ENCODE results near the gene NFS1. TPM values are rescaled to one million over a fixed set of nuclear protein-coding genes. Genes with fewer than 3 reads are reported as not detected.

Gene NFS1
- total and polyA plus RNA-seq, 2 experiments from 2014 or later, result 31.5 to 35.8 TPM

DNA sequence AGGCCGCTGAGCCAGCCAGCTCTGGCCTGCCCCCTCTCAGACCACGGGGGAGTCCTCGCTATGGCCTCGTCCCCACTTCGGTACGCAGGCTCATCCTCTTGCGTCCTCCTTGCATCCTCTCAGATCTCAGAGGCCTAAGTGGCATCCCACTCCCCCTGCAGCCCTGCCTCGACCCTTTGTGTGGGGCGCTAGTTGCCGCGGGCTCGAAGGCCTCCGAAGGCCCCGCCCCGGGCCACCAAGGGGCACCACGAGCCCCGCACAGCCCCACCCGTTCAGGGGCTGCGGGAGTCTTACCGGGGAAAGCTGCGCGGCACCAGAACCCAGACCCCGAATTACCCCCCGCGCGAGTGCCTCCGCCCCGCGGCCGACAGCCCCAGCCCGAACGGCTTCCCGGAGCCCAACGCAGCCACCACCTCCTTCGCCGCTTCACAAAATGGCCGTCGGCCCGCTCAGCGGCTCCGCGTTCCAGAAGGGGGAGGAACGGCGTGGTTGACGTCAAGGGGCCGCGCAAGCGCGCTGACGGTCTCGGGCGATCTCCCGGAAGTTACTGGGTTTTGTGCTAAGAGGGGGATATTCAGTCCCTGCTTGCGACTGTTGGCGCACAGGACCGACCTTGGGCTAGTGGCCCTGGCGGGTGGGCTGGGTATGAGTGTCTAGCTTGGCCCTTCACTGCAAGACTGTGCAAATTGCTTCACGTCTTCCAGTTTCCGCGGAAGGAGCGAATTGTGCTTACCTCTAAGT is 34.5 kb downstream of the NFS1 start, which contains the start of the genes CPNE1 and RBM12:
CPNE1 (minus strand) TSS at position 435 of the 741 bp plus-strand sequence. CDS start 31,977 bp downstream, outside the sequence.
RBM12 (minus strand) TSS at position 435 of the 741 bp plus-strand sequence. CDS start 9,578 bp downstream, outside the sequence.
- H3K36me3 ChIP-seq (ENCODE audit: low read depth), result peaks cover 7% of the 10 kb centered on the region; the same call in 1 of the 2 replicates
- H3K27me3 ChIP-seq (replicated peaks; ENCODE audit: insufficient read depth), result no peaks in the 10 kb centered on the region
- TF ChIP-seq EZH2phosphoT487 (IDR thresholded peaks at IDR 0.05; ENCODE audit: insufficient read depth, low read depth) (no peak), EZH2 (IDR thresholded peaks at IDR 0.05; ENCODE audit: insufficient read depth, poor library complexity, severe bottlenecking) (no peak)
- WGBS, 2 experiments (ENCODE audit: low coverage in 1 of 2, low lambda C conversion rate in 2 of 2, missing lambda C conversion rate in 2 of 2), result 1 to 3% methylated on average over 40 to 60 of the region's 61 CpGs
- H3K27ac ChIP-seq, result peak within 1 kb of the TSS; percentile 88
- peak; percentile 97 for DNase-seq
- H3F3A ChIP-seq (ENCODE audit: insufficient read depth), result peaks cover 31% of the 10 kb centered on the region
- no peaks in the 10 kb centered on the region for H3K9me3 ChIP-seq (ENCODE audit: low read depth)
- peak within 1 kb of the TSS; percentile 80 for H3K4me3 ChIP-seq
- H3K9me2 ChIP-seq (ENCODE audit: insufficient read depth), result no peaks in the 10 kb centered on the region
- peaks cover 37% of the 10 kb centered on the region for H4K20me1 ChIP-seq (ENCODE audit: insufficient read depth)
- peaks cover 30% of the 10 kb centered on the region for H3K4me1 ChIP-seq (ENCODE audit: insufficient read depth)
- peak within 1 kb of the TSS; percentile 89 for H2AFZ ChIP-seq
- peaks cover 55% of the 10 kb centered on the region for H3K79me2 ChIP-seq (ENCODE audit: insufficient read depth)
- H3K9ac ChIP-seq, result peak within 1 kb of the TSS; percentile 96
- in situ Hi-C loops (cut with MboI), result no loop called here
- H3K4me2 ChIP-seq (ENCODE audit: unreplicated experiment), result peak within 1 kb of the TSS; percentile 94

GRCh38 chr20:35663516-35664465 is 35.4 kb downstream of the NFS1 start:
- no peaks in the 10 kb centered on the region for H3K9me2 ChIP-seq (ENCODE audit: insufficient read depth)
- TF ChIP-seq EZH2 (IDR thresholded peaks at IDR 0.05; ENCODE audit: insufficient read depth, poor library complexity, severe bottlenecking) (no peak), EZH2phosphoT487 (IDR thresholded peaks at IDR 0.05; ENCODE audit: insufficient read depth, low read depth) (no peak)
- peak overlapping the region; percentile 94 for H3K4me2 ChIP-seq (ENCODE audit: unreplicated experiment)
- H3K4me3 ChIP-seq, result peak overlapping the region; percentile 80
- H3K9ac ChIP-seq, result peak overlapping the region; percentile 96
- H3K79me2 ChIP-seq (ENCODE audit: insufficient read depth), result peaks cover 63% of the 10 kb centered on the region
- peak overlapping the region; percentile 89 for H2AFZ ChIP-seq
- DNase-seq, result peak; percentile 73
- peaks cover 43% of the 10 kb centered on the region for H4K20me1 ChIP-seq (ENCODE audit: insufficient read depth)
- peak overlapping the region; percentile 88 for H3K27ac ChIP-seq
- in situ Hi-C loops (cut with MboI), result no loop called here
- H3K27me3 ChIP-seq (replicated peaks; ENCODE audit: insufficient read depth), result no peaks in the 10 kb centered on the region
- H3K4me1 ChIP-seq (ENCODE audit: insufficient read depth), result peaks cover 30% of the 10 kb centered on the region
- no peaks in the 10 kb centered on the region for H3K9me3 ChIP-seq (ENCODE audit: low read depth)
- 2% methylated on average over 28 of the region's 28 CpGs for WGBS, 2 experiments (ENCODE audit: low coverage in 1 of 2, low lambda C conversion rate in 2 of 2, missing lambda C conversion rate in 2 of 2)
- peaks cover 6% of the 10 kb centered on the region; the same call in 1 of the 2 replicates for H3K36me3 ChIP-seq (ENCODE audit: low read depth)
- peaks cover 32% of the 10 kb centered on the region for H3F3A ChIP-seq (ENCODE audit: insufficient read depth)

DNA sequence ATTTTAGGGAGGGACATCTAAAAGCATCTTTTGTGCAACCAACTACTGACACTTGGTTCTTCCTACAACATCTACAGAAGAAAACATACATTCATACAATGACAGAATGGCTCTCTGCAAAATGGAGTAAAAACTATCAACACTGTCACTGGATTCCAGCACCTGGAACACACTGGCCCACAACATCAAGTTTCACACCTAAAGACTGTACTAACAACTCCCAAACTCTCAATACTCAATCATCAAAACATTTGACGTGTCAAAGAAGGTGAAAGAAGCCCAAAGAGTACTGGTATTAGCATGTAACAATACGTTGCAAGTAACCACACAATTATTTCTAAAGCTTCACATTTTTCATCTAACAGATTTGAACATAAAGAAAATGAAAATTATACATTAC is 36.6 kb downstream of the NFS1 start:
- TF ChIP-seq EZH2phosphoT487 (IDR thresholded peaks at IDR 0.05; ENCODE audit: insufficient read depth, low read depth) (no peak), EZH2 (IDR thresholded peaks at IDR 0.05; ENCODE audit: insufficient read depth, poor library complexity, severe bottlenecking) (no peak)
- Histone ChIP-seq H3K4me1 (ENCODE audit: insufficient read depth) (peaks cover 30% of the 10 kb centered on the region), H3F3A (ENCODE audit: insufficient read depth) (peaks cover 32% of the 10 kb centered on the region), H3K9ac (peak overlapping the region; percentile 96), H3K9me3 (ENCODE audit: low read depth) (no peaks in the 10 kb centered on the region), H3K4me2 (ENCODE audit: unreplicated experiment) (peak overlapping the region; percentile 94), H3K79me2 (ENCODE audit: insufficient read depth) (peaks cover 75% of the 10 kb centered on the region), H3K27ac (peak overlapping the region; percentile 88; the same call in 1 of the 2 replicates), H3K27me3 (replicated peaks; ENCODE audit: insufficient read depth) (no peaks in the 10 kb centered on the region), H3K4me3 (peak overlapping the region; percentile 80), H2AFZ (no peak overlapping the region), H3K36me3 (ENCODE audit: low read depth) (no peaks in the 10 kb centered on the region), H4K20me1 (ENCODE audit: insufficient read depth) (peaks cover 49% of the 10 kb centered on the region), H3K9me2 (ENCODE audit: insufficient read depth) (no peaks in the 10 kb centered on the region)
- 13 to 18% methylated on average over 2 of the region's 2 CpGs for whole genome bisulfite sequencing, 2 experiments (ENCODE audit: low coverage in 1 of 2, low lambda C conversion rate in 2 of 2, missing lambda C conversion rate in 2 of 2)
- DNase-seq, result peak; percentile 10
- in situ Hi-C loops (cut with MboI), result no loop called here

- Histone ChIP-seq H2AFZ (no peak overlapping the region), H4K20me1 (ENCODE audit: insufficient read depth) (peaks cover 54% of the 10 kb centered on the region), H3K9me3 (ENCODE audit: low read depth) (no peaks in the 10 kb centered on the region), H3K4me2 (ENCODE audit: unreplicated experiment) (peak overlapping the region; percentile 94), H3K27ac (peak overlapping the region; percentile 28), H3F3A (ENCODE audit: insufficient read depth) (peaks cover 32% of the 10 kb centered on the region), H3K79me2 (ENCODE audit: insufficient read depth) (peaks cover 82% of the 10 kb centered on the region), H3K9me2 (ENCODE audit: insufficient read depth) (no peaks in the 10 kb centered on the region), H3K9ac (peak overlapping the region; percentile 96), H3K4me1 (ENCODE audit: insufficient read depth) (peaks cover 34% of the 10 kb centered on the region), H3K4me3 (peak overlapping the region; percentile 80), H3K36me3 (ENCODE audit: low read depth) (peaks cover 2% of the 10 kb centered on the region; the same call in 1 of the 2 replicates), H3K27me3 (replicated peaks; ENCODE audit: insufficient read depth) (no peaks in the 10 kb centered on the region)
- 18 to 20% methylated on average over 3 of the region's 3 CpGs for WGBS, 2 experiments (ENCODE audit: low coverage in 1 of 2, low lambda C conversion rate in 2 of 2, missing lambda C conversion rate in 2 of 2)
- DNase-seq, result no peak
- in situ Hi-C loops (cut with MboI), result no loop called here
- no peak for TF ChIP-seq EZH2phosphoT487 (IDR thresholded peaks at IDR 0.05; ENCODE audit: insufficient read depth, low read depth)
These were observed 37.2 kb downstream of the NFS1 start for GRCh38 chr20:35661908-35662307.

Data from GM23248 (cell line).